ENCODE measurements around the gene RAD1.

- TF ChIP-seq, protein P1, sequence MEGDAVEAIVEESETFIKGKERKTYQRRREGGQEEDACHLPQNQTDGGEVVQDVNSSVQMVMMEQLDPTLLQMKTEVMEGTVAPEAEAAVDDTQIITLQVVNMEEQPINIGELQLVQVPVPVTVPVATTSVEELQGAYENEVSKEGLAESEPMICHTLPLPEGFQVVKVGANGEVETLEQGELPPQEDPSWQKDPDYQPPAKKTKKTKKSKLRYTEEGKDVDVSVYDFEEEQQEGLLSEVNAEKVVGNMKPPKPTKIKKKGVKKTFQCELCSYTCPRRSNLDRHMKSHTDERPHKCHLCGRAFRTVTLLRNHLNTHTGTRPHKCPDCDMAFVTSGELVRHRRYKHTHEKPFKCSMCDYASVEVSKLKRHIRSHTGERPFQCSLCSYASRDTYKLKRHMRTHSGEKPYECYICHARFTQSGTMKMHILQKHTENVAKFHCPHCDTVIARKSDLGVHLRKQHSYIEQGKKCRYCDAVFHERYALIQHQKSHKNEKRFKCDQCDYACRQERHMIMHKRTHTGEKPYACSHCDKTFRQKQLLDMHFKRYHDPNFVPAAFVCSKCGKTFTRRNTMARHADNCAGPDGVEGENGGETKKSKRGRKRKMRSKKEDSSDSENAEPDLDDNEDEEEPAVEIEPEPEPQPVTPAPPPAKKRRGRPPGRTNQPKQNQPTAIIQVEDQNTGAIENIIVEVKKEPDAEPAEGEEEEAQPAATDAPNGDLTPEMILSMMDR (IDR thresholded peaks at IDR 0.05), result no peak
- peak; percentile 36 to 62 for TF ChIP-seq POLR2A (IDR thresholded peaks at IDR 0.05)
Observed at GRCh38 chr5:34929720-34930461, 14.6 kb upstream of the RAD1 start.
